RWPE1 (cell line): ENCODE data around the gene MGAT5.

Experiments used
- CTCF ChIA-PET: fragments of 350-600 bp; sonication (Branson Sonifier 250); formaldehyde crosslinking; extraction: SDS; loops from one replicate; lab custom pipeline; 2021; lab: Yijun Ruan, JAX
- POLR2A ChIA-PET: fragments of 400-600 bp; formaldehyde crosslinking; extraction: SDS; loops from one replicate; lab custom pipeline; 2020; ENCODE audit warnings: antibody characterized with exemption; ENCODE audit not compliant: low non-redundant PET; lab: Yijun Ruan, JAX
- DNase-seq: peaks from one replicate; pipeline ENCODE4 v3.0.0; 2012; ENCODE audit warnings: low spot score
- H3K27ac ChIP-seq: fragments of 450-650 bp; 2 replicates; pipeline ENCODE4 v1.5.1; 2017
- TF ChIP-seq, protein P1 (sequence below): fragments of 450-650 bp; conservative IDR thresholded peaks from 2 replicates; pipeline ENCODE4 v1.5.1; 2017; ENCODE audit warnings: low read depth, mild to moderate bottlenecking

MGAT5 gene

DNA sequence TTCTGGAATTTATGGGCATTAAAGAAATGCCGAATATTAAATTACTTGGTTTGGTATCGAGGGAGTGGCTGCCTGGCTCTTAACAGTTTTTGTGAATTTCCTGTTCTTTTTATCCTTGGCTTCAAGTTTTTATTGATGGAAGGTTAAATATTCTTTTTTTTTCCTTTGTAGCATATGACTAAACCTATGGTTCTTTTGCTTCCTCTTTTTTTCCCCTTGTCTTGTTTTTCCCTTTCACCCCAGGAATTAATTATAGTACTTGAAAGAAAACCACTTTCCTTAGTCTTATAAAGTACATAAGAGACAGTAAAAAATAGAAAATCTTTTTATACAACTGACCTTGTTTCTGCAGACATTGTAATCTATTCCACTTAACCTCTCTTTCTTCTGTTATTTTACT lies 42.4 kb downstream of the MGAT5 start:
- ChIA-PET POLR2A (no interaction called here), CTCF (interaction anchor here (1.2 kb wide), 1 partner anchor 51 kb away, joined by 3 read pairs; no protein-coding TSS in a partner anchor)
- no peak for DNase-seq

DNA sequence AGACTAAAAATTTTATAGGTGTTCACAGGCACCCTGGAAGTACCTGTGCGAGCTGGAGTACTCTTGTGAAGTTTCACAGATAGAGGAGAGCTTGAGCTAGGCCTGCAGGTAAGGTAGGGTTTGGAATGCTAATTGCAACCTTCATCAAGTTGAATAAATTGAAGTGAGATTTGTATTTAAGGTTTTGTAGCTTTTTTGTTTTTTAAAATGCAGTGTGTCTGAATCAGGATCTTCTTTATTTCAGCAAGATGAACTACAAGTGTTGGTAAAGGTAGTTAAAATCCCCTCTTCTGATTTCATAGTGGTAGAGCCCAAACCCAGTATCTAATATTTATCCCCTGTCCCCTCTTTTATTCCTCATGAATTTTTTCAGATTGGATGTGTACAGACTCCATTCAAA lies 45.5 kb downstream of the MGAT5 start:
- H3K27ac ChIP-seq = no peak overlapping the region
- DNase-seq = no peak
- TF ChIP-seq, protein P1, sequence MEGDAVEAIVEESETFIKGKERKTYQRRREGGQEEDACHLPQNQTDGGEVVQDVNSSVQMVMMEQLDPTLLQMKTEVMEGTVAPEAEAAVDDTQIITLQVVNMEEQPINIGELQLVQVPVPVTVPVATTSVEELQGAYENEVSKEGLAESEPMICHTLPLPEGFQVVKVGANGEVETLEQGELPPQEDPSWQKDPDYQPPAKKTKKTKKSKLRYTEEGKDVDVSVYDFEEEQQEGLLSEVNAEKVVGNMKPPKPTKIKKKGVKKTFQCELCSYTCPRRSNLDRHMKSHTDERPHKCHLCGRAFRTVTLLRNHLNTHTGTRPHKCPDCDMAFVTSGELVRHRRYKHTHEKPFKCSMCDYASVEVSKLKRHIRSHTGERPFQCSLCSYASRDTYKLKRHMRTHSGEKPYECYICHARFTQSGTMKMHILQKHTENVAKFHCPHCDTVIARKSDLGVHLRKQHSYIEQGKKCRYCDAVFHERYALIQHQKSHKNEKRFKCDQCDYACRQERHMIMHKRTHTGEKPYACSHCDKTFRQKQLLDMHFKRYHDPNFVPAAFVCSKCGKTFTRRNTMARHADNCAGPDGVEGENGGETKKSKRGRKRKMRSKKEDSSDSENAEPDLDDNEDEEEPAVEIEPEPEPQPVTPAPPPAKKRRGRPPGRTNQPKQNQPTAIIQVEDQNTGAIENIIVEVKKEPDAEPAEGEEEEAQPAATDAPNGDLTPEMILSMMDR = no peak
- ChIA-PET POLR2A (no interaction called here), CTCF (no interaction called here)

More for the DNA sequence above, 42.4 kb downstream of the MGAT5 start:
- no peak overlapping the region for H3K27ac ChIP-seq
- TF ChIP-seq, protein P1 = no peak

DNA sequence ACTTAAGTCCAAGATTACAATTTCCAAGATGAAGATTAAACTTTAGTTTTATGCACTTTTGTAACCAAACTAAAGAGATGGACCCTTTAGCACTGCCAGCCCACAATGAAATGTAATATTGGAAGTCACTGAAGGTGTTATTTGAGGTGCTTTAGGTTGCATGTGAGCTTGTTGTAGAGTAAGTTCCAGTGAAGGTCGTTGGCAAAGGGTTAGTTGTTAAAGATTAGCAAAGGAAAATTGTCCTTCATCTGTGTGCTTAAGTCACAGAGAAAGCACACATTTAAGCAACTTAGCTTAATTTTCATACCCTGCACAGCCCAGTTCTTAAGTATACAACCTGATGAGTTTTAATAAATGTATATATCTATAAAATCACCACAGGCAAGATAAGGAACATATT lies 46.7 kb downstream of the MGAT5 start:
- ChIA-PET CTCF (no interaction called here), POLR2A (no interaction called here)
- no peak overlapping the region for H3K27ac ChIP-seq
- TF ChIP-seq, protein P1 = no peak
- DNase-seq = no peak

DNA sequence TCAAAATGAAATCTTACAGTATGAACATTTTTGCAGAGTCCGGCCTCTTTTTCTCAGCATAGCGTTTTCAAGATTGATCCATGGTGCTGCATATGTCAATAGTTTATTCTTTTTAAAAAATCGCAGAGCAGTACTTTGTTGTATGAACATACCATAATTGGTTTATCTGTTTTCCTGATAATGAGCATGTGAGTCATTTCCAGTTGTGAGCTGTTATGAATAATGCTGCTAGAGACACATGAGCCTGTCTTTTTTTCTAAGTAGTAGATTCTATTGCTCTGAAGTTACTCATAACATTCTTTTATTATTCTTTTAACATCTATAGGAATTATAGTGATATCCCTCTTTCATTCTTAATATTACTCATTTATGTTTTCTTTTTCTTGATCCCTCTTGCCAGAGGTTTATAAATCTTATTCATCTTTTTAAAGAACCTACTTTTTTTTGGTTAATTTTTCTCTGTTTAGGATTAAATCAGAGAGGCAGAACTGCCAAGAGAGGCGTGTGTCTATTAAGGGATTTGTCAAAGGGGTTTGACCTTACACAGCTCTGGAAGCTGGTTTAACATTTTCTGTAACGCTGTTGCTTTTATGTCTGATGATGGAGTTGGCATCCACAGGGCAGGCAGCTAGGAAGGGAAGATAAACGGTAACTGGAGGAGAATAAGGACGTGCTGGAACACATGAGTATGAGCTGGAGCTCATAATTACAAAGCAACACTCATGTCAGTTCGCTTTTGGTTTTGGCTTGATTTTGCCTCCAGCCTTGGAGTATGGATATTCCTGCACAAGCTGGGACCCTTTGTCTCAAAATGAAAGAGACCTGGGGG lies 47.4 kb downstream of the MGAT5 start:
- CTCF ChIA-PET = no interaction called here
- DNase-seq = peak; percentile 20
- no peak overlapping the region for H3K27ac ChIP-seq
- POLR2A ChIA-PET = no interaction called here
- TF ChIP-seq, protein P1 = no peak

DNA sequence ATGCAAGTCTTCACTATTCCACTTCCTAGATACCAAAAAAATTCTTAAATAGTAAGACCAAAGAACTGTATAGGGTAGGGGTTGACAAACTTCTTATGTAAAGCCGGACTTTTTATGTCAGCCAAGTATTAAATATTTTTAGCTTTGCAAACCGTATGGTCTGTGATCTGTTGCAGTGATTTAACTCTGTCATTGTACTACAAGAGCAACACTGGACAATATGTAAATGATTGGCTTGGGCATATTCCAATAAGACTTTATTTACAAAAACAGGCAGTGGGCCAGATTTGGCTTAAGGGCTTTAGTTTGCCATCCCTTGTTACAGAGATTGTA lies 48.0 kb downstream of the MGAT5 start:
- POLR2A ChIA-PET = no interaction called here
- TF ChIP-seq, protein P1 = no peak
- CTCF ChIA-PET = no interaction called here
- no peak overlapping the region for H3K27ac ChIP-seq
- no peak for DNase-seq

DNA sequence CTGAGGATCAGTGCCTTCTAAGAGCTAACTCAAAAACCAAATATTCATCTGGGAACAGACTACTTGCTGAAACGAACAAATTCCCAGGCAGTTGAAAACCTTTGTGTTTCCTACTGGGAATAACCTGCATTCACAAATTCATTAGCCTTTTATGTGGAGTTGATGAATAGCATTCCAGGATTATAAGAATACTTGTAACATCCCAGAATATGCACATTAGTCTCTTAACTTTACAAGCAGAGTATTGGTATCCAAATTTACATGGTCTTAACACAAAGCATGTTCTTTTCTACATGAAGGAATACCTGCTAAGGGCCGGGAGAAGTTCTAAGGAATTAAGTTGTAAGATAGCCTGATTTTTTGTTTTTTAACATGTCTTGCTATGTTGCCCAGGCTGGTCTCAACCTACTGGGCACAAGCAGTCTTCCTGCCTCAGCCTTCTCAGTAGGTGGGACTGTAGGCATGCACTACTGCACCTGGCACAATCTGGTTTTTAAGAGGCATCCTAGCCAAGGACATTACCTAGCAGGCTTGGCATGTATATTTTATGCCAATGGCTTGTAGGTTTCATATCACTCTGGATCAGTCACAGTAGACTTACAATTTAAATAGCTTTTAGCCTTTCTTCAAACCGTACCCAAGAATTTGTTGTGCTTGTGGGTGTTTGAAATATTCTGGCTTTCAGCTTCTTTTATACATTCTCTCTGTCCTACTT lies 50.7 kb downstream of the MGAT5 start:
- POLR2A ChIA-PET = no interaction called here
- no peak overlapping the region for H3K27ac ChIP-seq
- TF ChIP-seq, protein P1 = no peak
- no peak for DNase-seq
- CTCF ChIA-PET = no interaction called here
